Endothelial cell of umbilical vein (primary cell): ENCODE results near the gene SPIRE2. TPM values are rescaled to one million over a fixed set of nuclear protein-coding genes. Genes with fewer than 3 reads are reported as not detected.

Experiments used
- BruUV-seq: library from RNA; stranded (reverse); fragments of 400-500 nt; replicated peaks from 2 replicates; lab custom pipeline; 2021; lab: Mats Ljungman, UMichigan
- CTCF ChIA-PET: fragments of 300-600, 350-600 bp; sonication (Branson Sonifier 250); formaldehyde crosslinking; loops from one replicate; lab custom pipeline; 2021; ENCODE audit warnings: antibody characterized with exemption, inconsistent platforms; lab: Charles Lee
- POLR2A ChIA-PET: fragments of 300-600, 350-600 bp; sonication (Branson Sonifier 250); formaldehyde crosslinking; loops from one replicate; lab custom pipeline; 2021; ENCODE audit warnings: antibody characterized with exemption, inconsistent platforms; lab: Charles Lee
- DNase-seq: peaks from one replicate; pipeline ENCODE4 v3.0.0-alpha.2; 2011; ENCODE audit warnings: low read depth, low spot score
- FAIRE-seq: peaks from 2 replicates; lab custom pipeline; 2011; peaks lifted over from hg19 to GRCh38; lab: Jason Lieb, UNC
- H2AFZ ChIP-seq: 2 replicates; pipeline ENCODE4 v1.6.0; 2012; ENCODE audit warnings: low read depth, low read length, control low read depth, inconsistent platforms
- H3K27ac ChIP-seq: 2 replicates; pipeline ENCODE4 v1.5.1; 2011; ENCODE audit warnings: low read depth, mild to moderate bottlenecking, control low read depth, low read length, moderate library complexity; ENCODE audit not compliant: insufficient read depth
- H3K27me3 ChIP-seq, 2 experiments: 2 replicates each; pipeline versions ENCODE4 v1.6.0 to v1.6.1; 2011; ENCODE audit warnings: low read length in 2 of 2, mixed read lengths in 1 of 2; ENCODE audit not compliant: control insufficient read depth in 2 of 2, insufficient read depth in 2 of 2
- H3K36me3 ChIP-seq, 2 experiments: 2 replicates in 1 of 2; 3 replicates in 1 of 2; pipeline ENCODE4 v1.5.1; 2011; ENCODE audit warnings: low read length in 2 of 2, mild to moderate bottlenecking in 1 of 2, moderate library complexity in 1 of 2; ENCODE audit not compliant: control insufficient read depth in 2 of 2, insufficient read depth in 2 of 2; ENCODE audit errors: extremely low read depth in 1 of 2
- H3K4me1 ChIP-seq: 3 replicates; pipeline ENCODE4 v1.5.1; 2011; ENCODE audit warnings: mild to moderate bottlenecking, low read length; ENCODE audit not compliant: control insufficient read depth, insufficient read depth; ENCODE audit errors: extremely low read depth
- H3K4me2 ChIP-seq: 2 replicates; pipeline ENCODE4 v1.6.1; 2011; ENCODE audit warnings: low read length, control low read depth, mixed read lengths; ENCODE audit not compliant: insufficient read depth
- H3K4me3 ChIP-seq, 3 experiments: fragments of 200-600 bp in 1 of 3; sonication (generic), shearing (Covaris generic) in 1 of 3; replicated peaks in 1 of 3; 2 replicates each; pipeline ENCODE4 v1.5.1; 2011 to 2016; ENCODE audit warnings: control low read depth in 3 of 3, low read length in 3 of 3, mild to moderate bottlenecking in 2 of 3, inconsistent platforms in 1 of 3, low read depth in 1 of 3, moderate library complexity in 1 of 3; ENCODE audit not compliant: insufficient read depth in 1 of 3
- H3K79me2 ChIP-seq: 2 replicates; pipeline ENCODE4 v1.6.0; 2012; ENCODE audit warnings: low read length, inconsistent platforms; ENCODE audit not compliant: control insufficient read depth, insufficient read depth
- H3K9ac ChIP-seq: replicated peaks from 2 replicates; pipeline ENCODE3; 2011; ENCODE audit warnings: low read length, control low read depth; ENCODE audit not compliant: insufficient read depth; ENCODE audit errors: extremely low read depth
- H3K9me1 ChIP-seq: replicated peaks from 3 replicates; pipeline ENCODE4 v1.6.0; 2011; ENCODE audit warnings: mild to moderate bottlenecking, low read length; ENCODE audit not compliant: control insufficient read depth, insufficient read depth; ENCODE audit errors: extremely low read depth
- H3K9me3 ChIP-seq: replicated peaks from 2 replicates; pipeline ENCODE4 v1.5.1; 2012; ENCODE audit warnings: low read length, inconsistent platforms; ENCODE audit not compliant: control insufficient read depth, insufficient read depth
- H4K20me1 ChIP-seq: replicated peaks from 2 replicates; pipeline ENCODE3; 2011; ENCODE audit warnings: mild to moderate bottlenecking, low read length; ENCODE audit not compliant: control insufficient read depth, insufficient read depth; ENCODE audit errors: extremely low read depth
- CTCF ChIP-seq, 2 donors: IDR thresholded peaks; 1 replicate in 1 of 2; 2 replicates in 1 of 2; pipeline ENCODE4 v1.5.1; 2011; ENCODE audit warnings: low read length in 2 of 2, mild to moderate bottlenecking in 2 of 2, moderate library complexity in 2 of 2, control low read depth in 1 of 2, inconsistent platforms in 1 of 2, low read depth in 1 of 2; ENCODE audit not compliant: insufficient read depth in 1 of 2; ENCODE audit errors: extremely low read depth in 1 of 2
- EZH2 ChIP-seq: IDR thresholded peaks from 2 replicates; pipeline ENCODE4 v1.6.1; 2012; ENCODE audit warnings: borderline replicate concordance, low read depth, mild to moderate bottlenecking, moderate library complexity, low read length, inconsistent platforms; ENCODE audit not compliant: severe bottlenecking
- FOS ChIP-seq: IDR thresholded peaks from 2 replicates; pipeline ENCODE4 v1.6.1; 2011; ENCODE audit warnings: mild to moderate bottlenecking, low read length, moderate library complexity, borderline replicate concordance; ENCODE audit not compliant: insufficient read depth
- GATA2 ChIP-seq: IDR thresholded peaks from 2 replicates; pipeline ENCODE4 v1.7.0; 2011; ENCODE audit warnings: low read depth, mild to moderate bottlenecking, moderate library complexity, mixed read lengths, low read length; ENCODE audit not compliant: insufficient read length, insufficient read depth
- JUN ChIP-seq: IDR thresholded peaks from 2 replicates; pipeline ENCODE4 v1.6.1; 2011; ENCODE audit warnings: borderline replicate concordance, low read depth; ENCODE audit not compliant: insufficient read length, insufficient read depth
- MAX ChIP-seq: IDR thresholded peaks from 2 replicates; pipeline ENCODE4 v1.6.1; 2011; ENCODE audit not compliant: insufficient read depth, insufficient read length
- MYC ChIP-seq: IDR thresholded peaks from one replicate; pipeline ENCODE4 v1.6.1; 2011; ENCODE audit warnings: mild to moderate bottlenecking, low read depth, low read length
- POLR2AphosphoS5 ChIP-seq: IDR thresholded peaks from 2 replicates; pipeline ENCODE4 v1.6.1; 2012; ENCODE audit warnings: low read depth, mild to moderate bottlenecking, control low read depth, low read length, moderate library complexity; ENCODE audit not compliant: insufficient read depth
- dilution Hi-C: fragments of 300-500 bp; cut with MboI; formaldehyde crosslinking; loops from one replicate; pipeline ENCODE4 v1.15.0; 2019; ENCODE audit warnings: low sequenced_read_pairs; ENCODE audit not compliant: extremely low pct_ligation_motif_present
- intact Hi-C: fragments of 100-400 bp; cut with micrococcal nuclease; formaldehyde crosslinking; loops from one replicate; pipeline ENCODE4 v1.10.0; 2022
- polyA plus RNA-seq, 4 experiments: library from polyadenylated mRNA; depleted of rRNA in 3 of 4; stranded (reverse) in 3 of 4; unstranded in 1 of 4; fragments of >200 nt; gene quantifications; 2 replicates each; pipeline versions ENCODE4 v1.2.1 to v1.2.3, GENCODE V29; 2011 to 2012; ENCODE audit warnings: missing spikeins in 1 of 4
- total RNA-seq: library from RNA; stranded (reverse); gene quantifications from 2 replicates; pipeline ENCODE4 v1.2.3, GENCODE V29; 2021

Gene SPIRE2
- total and polyA plus RNA-seq, 2 donors (not counting 3 experiments of a cell fraction or from before 2014, with no cell fraction given) = 1.2 to 3.1 TPM

GRCh38 chr16:89884041-89884421, 55.8 kb downstream of the SPIRE2 start:
- Histone ChIP-seq H3K4me2 (no peak overlapping the region), H3K9ac (no peak overlapping the region), H3K4me1 (no peaks in the 10 kb centered on the region), H2AFZ (no peak overlapping the region), H3K36me3 (peaks cover 20 to 46% of the 10 kb centered on the region in 2 experiments), H3K9me1 (no peaks in the 10 kb centered on the region), H3K79me2 (peaks cover 36% of the 10 kb centered on the region), H3K27me3 (no peaks in the 10 kb centered on the region), H3K9me3 (no peaks in the 10 kb centered on the region), H4K20me1 (no peaks in the 10 kb centered on the region), H3K4me3 (no peak overlapping the region), H3K27ac (no peak overlapping the region)
- DNase-seq = no peak
- BruUV-seq = no TSS peak
- no peak for FAIRE-seq
- ChIA-PET CTCF (no interaction called here), POLR2A (no interaction called here)
- intact Hi-C loops = no loop called here
- TF ChIP-seq MAX (no peak), JUN (no peak), POLR2AphosphoS5 (no peak), CTCF (IDR thresholded peaks at IDR 0.05; ENCODE audit: extremely low read depth in 1 of 2, insufficient read depth in 1 of 2, low read depth in 1 of 2, low read length in 2 of 2) (no peak), MYC (no peak), GATA2 (no peak), FOS (no peak), EZH2 (no peak)
- dilution Hi-C loops = no loop called here
